ENCODE results near the gene CDH13. TPM values are rescaled to one million over a fixed set of nuclear protein-coding genes. Genes with fewer than 3 reads are reported as not detected.
A peak's percentile ranks its signal among the peaks of the same experiment; 100 is the strongest.

CDH13 gene
- total RNA-seq, 2 donors from 2014 or later, result not detected

DNA sequence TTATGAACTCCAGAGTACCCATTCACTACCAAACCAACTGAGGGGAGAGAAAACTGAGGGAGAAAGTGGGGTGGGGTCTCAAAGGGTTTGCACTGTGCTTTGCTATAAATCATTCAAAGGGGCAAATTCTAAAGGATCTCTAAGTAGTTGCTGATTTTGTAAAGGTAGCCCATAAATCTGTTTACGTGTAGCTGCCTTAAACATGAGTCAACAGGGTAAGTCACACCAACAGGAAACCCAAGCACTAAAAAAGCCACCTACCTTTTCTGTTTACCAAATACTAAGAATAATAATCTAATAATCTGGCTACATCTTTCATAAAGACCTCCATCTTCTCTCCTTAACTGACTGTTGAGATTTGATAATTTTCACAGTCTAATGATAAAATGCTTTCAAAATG is 1172.6 kb downstream of the CDH13 start:
- peaks cover 15% of the 10 kb centered on the region for H3K27me3 Mint-ChIP-seq (ENCODE audit: low read depth)
- H3K4me3 Mint-ChIP-seq, result no peak overlapping the region
- DNase-seq (no peak), ATAC-seq (replicated peaks in 1 of 2) (no peak)
- H3K27ac Mint-ChIP-seq, result no peak overlapping the region
- no peaks in the 10 kb centered on the region for H3K9me3 Mint-ChIP-seq
- H3K4me1 Mint-ChIP-seq (ENCODE audit: low read depth), result no peaks in the 10 kb centered on the region
- no peaks in the 10 kb centered on the region for H3K36me3 Mint-ChIP-seq (ENCODE audit: insufficient read depth in 2 of 2)

GRCh38 chr16:83802135-83802534 is 1175.4 kb downstream of the CDH13 start:
- Mint-ChIP-seq H3K27ac (no peak overlapping the region), H3K27me3 (ENCODE audit: low read depth) (peaks cover 7% of the 10 kb centered on the region), H3K36me3 (ENCODE audit: insufficient read depth in 2 of 2) (peaks cover 0 to 1% of the 10 kb centered on the region in 2 donors), H3K4me1 (ENCODE audit: low read depth) (peaks cover 9% of the 10 kb centered on the region), H3K9me3 (peaks cover 2% of the 10 kb centered on the region in 2 donors), H3K4me3 (peak overlapping the region in 1 of 2 donors; percentile 21)
- DNase-seq, result no peak
- ATAC-seq (replicated peaks in 1 of 2), result peak in 1 of 2 donors; percentile 33

DNA sequence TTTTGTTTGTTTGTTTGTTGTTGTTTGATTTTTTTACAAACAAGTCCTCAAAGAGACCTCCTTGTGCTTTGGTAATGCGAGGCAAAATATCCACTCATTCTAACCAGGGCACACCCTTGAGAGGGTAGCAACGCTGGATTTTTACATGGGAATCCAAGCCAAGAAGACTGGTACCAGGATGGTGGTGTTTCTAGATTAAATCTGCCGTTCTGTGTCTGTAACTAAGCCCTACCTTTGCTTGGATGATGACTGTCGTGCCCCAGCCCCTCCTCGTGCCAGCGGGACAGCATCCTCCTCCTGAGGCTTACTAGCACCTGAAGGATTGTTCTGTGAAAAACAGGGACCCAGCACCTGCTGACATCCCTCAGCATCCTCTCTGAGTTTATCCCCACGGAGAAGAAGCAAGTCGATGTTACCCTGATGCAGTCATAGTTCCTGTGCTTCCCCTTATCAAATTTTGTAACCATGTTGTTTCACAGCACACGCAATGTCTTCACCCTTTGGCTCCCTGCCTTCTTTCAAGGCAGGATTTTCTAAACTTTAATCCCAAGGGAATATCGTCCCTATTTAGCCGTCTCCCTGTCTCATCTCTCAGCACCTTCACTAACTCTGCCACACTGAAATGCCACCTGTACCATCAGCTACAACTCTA is 1175.9 kb downstream of the CDH13 start:
- Mint-ChIP-seq H3K9me3 (peaks cover 2% of the 10 kb centered on the region in 2 donors), H3K27me3 (ENCODE audit: low read depth) (peaks cover 7% of the 10 kb centered on the region), H3K36me3 (ENCODE audit: insufficient read depth in 2 of 2) (peaks cover 0 to 1% of the 10 kb centered on the region in 2 donors), H3K4me3 (no peak overlapping the region), H3K27ac (no peak overlapping the region), H3K4me1 (ENCODE audit: low read depth) (peaks cover 13% of the 10 kb centered on the region)
- no peak for DNase-seq
- ATAC-seq (replicated peaks in 1 of 2), result no peak

DNA sequence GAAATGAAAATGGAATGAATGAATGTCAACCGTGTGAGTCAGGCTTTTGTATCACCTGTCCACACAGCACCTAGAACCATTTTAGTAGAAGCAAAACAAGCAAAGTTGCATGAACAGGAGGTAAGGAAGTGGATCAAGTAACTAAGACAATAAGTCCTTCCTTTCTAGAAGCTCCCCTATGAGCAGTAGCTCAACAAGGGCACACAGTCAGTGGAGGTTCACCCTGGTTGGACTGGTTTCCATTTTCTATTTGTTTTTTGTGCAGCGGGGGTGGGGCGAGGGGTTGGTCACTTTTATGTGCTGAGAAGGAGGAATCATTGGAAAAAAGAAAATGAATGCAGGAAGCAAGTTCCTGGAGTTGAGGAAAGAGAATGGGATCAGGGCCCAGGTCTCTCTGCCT is 1177.0 kb downstream of the CDH13 start:
- peaks cover 19% of the 10 kb centered on the region for H3K4me1 Mint-ChIP-seq (ENCODE audit: low read depth)
- no peak overlapping the region for H3K27ac Mint-ChIP-seq
- no peak overlapping the region for H3K4me3 Mint-ChIP-seq
- peaks cover 2% of the 10 kb centered on the region in 2 donors for H3K9me3 Mint-ChIP-seq
- ATAC-seq (replicated peaks in 1 of 2), result no peak
- peaks cover 1% of the 10 kb centered on the region in 2 donors for H3K36me3 Mint-ChIP-seq (ENCODE audit: insufficient read depth in 2 of 2)
- DNase-seq, result no peak
- peaks cover under 1% of the 10 kb centered on the region for H3K27me3 Mint-ChIP-seq (ENCODE audit: low read depth)

DNA sequence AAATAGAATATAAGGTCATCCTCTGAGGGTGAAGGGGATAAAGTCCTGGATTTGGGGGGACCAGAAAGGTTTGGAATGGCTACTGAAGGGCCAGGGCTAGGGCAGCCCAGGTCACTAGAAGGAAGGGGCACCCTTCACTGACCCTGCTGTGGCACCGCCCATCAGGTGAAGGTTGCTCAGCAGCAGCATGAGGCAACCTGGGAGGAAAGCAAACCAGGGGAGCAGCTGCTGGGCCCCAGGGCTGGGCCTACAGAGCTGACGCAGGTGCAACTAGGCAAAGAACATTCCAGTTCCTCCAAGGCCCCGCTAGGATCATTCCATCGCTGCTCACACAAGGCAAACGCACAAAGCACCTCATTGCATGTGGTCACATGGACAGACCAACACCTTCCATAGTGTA is 1177.6 kb downstream of the CDH13 start:
- no peak overlapping the region for H3K27ac Mint-ChIP-seq
- H3K9me3 Mint-ChIP-seq, result peaks cover 2% of the 10 kb centered on the region in 2 donors
- no peaks in the 10 kb centered on the region for H3K27me3 Mint-ChIP-seq (ENCODE audit: low read depth)
- H3K4me1 Mint-ChIP-seq (ENCODE audit: low read depth), result peaks cover 24% of the 10 kb centered on the region
- peaks cover 1 to 3% of the 10 kb centered on the region in 2 donors for H3K36me3 Mint-ChIP-seq (ENCODE audit: insufficient read depth in 2 of 2)
- no peak for ATAC-seq (replicated peaks in 1 of 2)
- no peak overlapping the region for H3K4me3 Mint-ChIP-seq
- no peak for DNase-seq

DNA sequence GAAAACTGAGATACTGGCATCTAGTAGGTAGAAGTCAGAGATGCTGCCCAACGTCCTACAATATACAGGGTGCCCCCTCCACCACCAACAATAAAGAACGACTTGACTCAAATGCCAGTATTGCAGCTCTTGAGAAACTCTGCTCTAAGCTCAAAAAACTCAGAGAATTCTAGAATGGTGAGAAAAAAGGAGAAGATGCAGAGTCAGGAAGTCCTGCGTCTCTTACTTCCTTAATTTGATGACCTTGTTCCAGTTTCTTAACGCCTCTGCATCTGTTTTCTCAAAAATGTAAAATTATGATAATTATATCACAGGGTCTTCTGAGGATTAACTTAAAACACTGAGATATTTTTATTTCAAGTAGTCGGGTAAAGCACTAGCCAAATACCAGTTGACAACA is 1179.3 kb downstream of the CDH13 start:
- no peak for ATAC-seq (replicated peaks in 1 of 2)
- H3K27ac Mint-ChIP-seq, result no peak overlapping the region

DNA sequence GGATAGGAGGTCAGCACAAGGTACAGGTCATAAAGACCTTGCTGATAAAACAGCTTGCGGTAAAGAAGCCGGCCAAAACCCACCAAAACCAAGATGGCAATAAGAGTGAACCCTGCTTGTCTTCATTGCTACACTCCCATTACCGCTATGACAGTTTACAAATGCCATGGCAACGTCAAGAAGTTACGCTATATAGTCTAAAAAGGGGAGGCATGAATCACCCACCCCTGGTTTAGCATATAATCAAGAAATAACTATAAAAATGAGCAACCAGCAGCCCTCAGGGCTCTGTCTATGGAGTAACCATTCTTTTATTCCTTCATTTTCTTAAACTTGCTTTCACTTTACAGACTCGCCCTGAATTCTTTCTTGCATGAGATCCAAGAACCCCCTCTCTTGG is 1180.0 kb downstream of the CDH13 start:
- Mint-ChIP-seq H3K27ac (peak overlapping the region; percentile 29), H3K4me1 (ENCODE audit: low read depth) (peaks cover 47% of the 10 kb centered on the region), H3K9me3 (peaks cover 2% of the 10 kb centered on the region in 2 donors), H3K36me3 (ENCODE audit: insufficient read depth in 2 of 2) (peaks cover 1 to 3% of the 10 kb centered on the region in 2 donors), H3K4me3 (no peak overlapping the region), H3K27me3 (ENCODE audit: low read depth) (no peaks in the 10 kb centered on the region)
- ATAC-seq (replicated peaks in 1 of 2) (no peak), DNase-seq (no peak)

More for the DNA sequence above, 1179.3 kb downstream of the CDH13 start:
- Mint-ChIP-seq H3K27me3 (ENCODE audit: low read depth) (no peaks in the 10 kb centered on the region), H3K9me3 (peaks cover 2% of the 10 kb centered on the region in 2 donors), H3K36me3 (ENCODE audit: insufficient read depth in 2 of 2) (peaks cover 1 to 3% of the 10 kb centered on the region in 2 donors), H3K4me1 (ENCODE audit: low read depth) (peaks cover 41% of the 10 kb centered on the region), H3K4me3 (peak overlapping the region in 1 of 2 donors; percentile 41)
- DNase-seq, result no peak

GRCh38 chr16:83807327-83807709 is 1180.5 kb downstream of the CDH13 start:
- H3K27ac Mint-ChIP-seq, result peak overlapping the region; percentile 29
- H3K27me3 Mint-ChIP-seq (ENCODE audit: low read depth), result no peaks in the 10 kb centered on the region
- ATAC-seq (replicated peaks in 1 of 2), result no peak
- no peak for DNase-seq
- H3K4me1 Mint-ChIP-seq (ENCODE audit: low read depth), result peaks cover 47% of the 10 kb centered on the region
- H3K4me3 Mint-ChIP-seq, result peak overlapping the region; percentile 23 to 98
- peaks cover 1 to 3% of the 10 kb centered on the region in 2 donors for H3K36me3 Mint-ChIP-seq (ENCODE audit: insufficient read depth in 2 of 2)
- peaks cover 2% of the 10 kb centered on the region in 2 donors for H3K9me3 Mint-ChIP-seq

DNA sequence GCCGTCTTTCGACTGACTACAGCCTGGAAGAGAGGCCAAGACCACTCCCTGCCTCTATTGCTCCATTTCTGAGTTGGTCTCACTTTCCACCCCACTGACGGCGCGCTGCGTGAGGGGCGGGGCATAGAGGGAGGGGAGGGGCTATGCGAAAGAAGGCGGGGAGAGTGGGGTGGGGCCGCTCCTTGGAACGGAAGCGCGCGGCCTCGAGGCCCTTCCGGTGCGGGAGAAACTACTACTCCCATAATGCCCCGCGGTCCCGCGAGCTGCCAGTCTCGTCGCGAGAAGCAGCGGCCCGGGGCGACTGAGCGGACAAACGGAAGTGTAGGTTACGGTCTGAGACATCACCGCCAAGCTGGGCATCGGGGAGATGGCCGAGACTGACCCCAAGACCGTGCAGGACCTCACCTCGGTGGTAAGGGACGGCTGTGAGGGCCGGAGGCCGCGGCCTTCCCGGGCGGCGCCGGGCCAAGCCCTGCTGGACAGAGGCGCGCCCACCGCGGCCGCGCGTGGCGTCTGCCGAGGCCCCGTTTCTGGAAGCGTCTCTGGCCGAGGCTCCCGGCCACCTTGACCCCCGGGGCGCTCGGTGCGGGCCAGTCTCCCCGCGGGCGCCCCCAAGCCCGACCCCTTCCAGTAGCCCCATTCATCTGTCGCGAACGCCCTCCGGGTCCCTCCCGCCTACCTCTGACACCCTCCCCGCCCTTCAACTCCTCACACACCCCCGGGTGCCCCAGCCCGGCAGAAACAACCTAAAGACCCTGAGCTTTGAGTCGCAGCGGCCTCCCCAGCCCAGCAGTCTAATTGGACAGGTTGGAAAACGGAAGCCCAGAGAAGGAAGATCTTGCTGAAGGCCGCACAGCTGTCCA is 1181.2 kb downstream of the CDH13 start, which contains the start of gene HSBP1:
TSS of gene HSBP1 (plus strand) at position 269 of the 863 bp plus-strand sequence. CDS start at position 368, 99 bp downstream.
- Mint-ChIP-seq H3K4me1 (ENCODE audit: low read depth) (peaks cover 47% of the 10 kb centered on the region), H3K9me3 (peaks cover 2% of the 10 kb centered on the region in 2 donors), H3K4me3 (peak within 1 kb of the TSS; percentile 98), H3K36me3 (ENCODE audit: insufficient read depth in 2 of 2) (peaks cover 1 to 3% of the 10 kb centered on the region in 2 donors), H3K27ac (peak within 1 kb of the TSS; percentile 94), H3K27me3 (ENCODE audit: low read depth) (no peaks in the 10 kb centered on the region)
- DNase-seq (peak; percentile 95 to 96), ATAC-seq (replicated peaks in 1 of 2) (peak; percentile 98)

- H3K4me3 Mint-ChIP-seq, result peak overlapping the region; percentile 98
- H3K27ac Mint-ChIP-seq, result peak overlapping the region; percentile 93
Measured at GRCh38 chr16:83808573-83809014, 1181.8 kb downstream of the CDH13 start.

GRCh38 chr16:83809092-83809491 is 1182.3 kb downstream of the CDH13 start:
- H3K9me3 Mint-ChIP-seq, result peaks cover 2% of the 10 kb centered on the region in 2 donors
- H3K4me3 Mint-ChIP-seq, result peak overlapping the region; percentile 98
- peaks cover 1 to 3% of the 10 kb centered on the region in 2 donors for H3K36me3 Mint-ChIP-seq (ENCODE audit: insufficient read depth in 2 of 2)
- no peaks in the 10 kb centered on the region for H3K27me3 Mint-ChIP-seq (ENCODE audit: low read depth)
- peaks cover 47% of the 10 kb centered on the region for H3K4me1 Mint-ChIP-seq (ENCODE audit: low read depth)
- H3K27ac Mint-ChIP-seq, result no peak overlapping the region
- DNase-seq, result no peak
- ATAC-seq (replicated peaks in 1 of 2), result no peak

More at GRCh38 chr16:83808573-83809014, 1181.8 kb downstream of the CDH13 start:
- Mint-ChIP-seq H3K9me3 (peaks cover 2% of the 10 kb centered on the region in 2 donors), H3K27me3 (ENCODE audit: low read depth) (no peaks in the 10 kb centered on the region), H3K36me3 (ENCODE audit: insufficient read depth in 2 of 2) (peaks cover 1 to 3% of the 10 kb centered on the region in 2 donors), H3K4me1 (ENCODE audit: low read depth) (peaks cover 47% of the 10 kb centered on the region)
- ATAC-seq (replicated peaks in 1 of 2), result no peak
- DNase-seq, result no peak

GRCh38 chr16:83810901-83811300 is 1184.1 kb downstream of the CDH13 start:
- Mint-ChIP-seq H3K4me1 (ENCODE audit: low read depth) (peaks cover 47% of the 10 kb centered on the region), H3K4me3 (peak overlapping the region in 1 of 2 donors; percentile 39), H3K27me3 (ENCODE audit: low read depth) (no peaks in the 10 kb centered on the region), H3K27ac (peak overlapping the region; percentile 80), H3K9me3 (peaks cover 2% of the 10 kb centered on the region in 2 donors), H3K36me3 (ENCODE audit: insufficient read depth in 2 of 2) (peaks cover 1 to 3% of the 10 kb centered on the region in 2 donors)
- DNase-seq (no peak), ATAC-seq (replicated peaks in 1 of 2) (no peak)

Measured in activated T-cell treated with anti-CD3 and anti-CD28 coated beads, Interleukin-2, amount 50 U/mL, for 72 hours (primary cell).